Right lobe of liver (tissue), 4 donors: ENCODE data around the gene LRFN2.

ENCODE experiments used
- POLR2A ChIP-seq: fragments of 450-650 bp; IDR thresholded peaks from one replicate; pipeline ENCODE4 v1.6.1; 2017; ENCODE audit warnings: antibody characterized with exemption, mild to moderate bottlenecking
- TF ChIP-seq, protein P1 (sequence below), 4 donors: fragments of 200-600 bp in 3 of 4; fragments of 450-650 bp in 1 of 4; IDR thresholded peaks; one replicate each; pipeline versions ENCODE4 v1.5.1 to v1.8.0; 2016 to 2022; ENCODE audit warnings: antibody characterized with exemption in 4 of 4, mild to moderate bottlenecking in 2 of 4
- donor health status: DM: no; HTN: no; CAD: no.
- donor health status: DM: no; HTN: no; CAD: no.
- donor health status: DM: no; HTN: yes; CAD: no.

DNA sequence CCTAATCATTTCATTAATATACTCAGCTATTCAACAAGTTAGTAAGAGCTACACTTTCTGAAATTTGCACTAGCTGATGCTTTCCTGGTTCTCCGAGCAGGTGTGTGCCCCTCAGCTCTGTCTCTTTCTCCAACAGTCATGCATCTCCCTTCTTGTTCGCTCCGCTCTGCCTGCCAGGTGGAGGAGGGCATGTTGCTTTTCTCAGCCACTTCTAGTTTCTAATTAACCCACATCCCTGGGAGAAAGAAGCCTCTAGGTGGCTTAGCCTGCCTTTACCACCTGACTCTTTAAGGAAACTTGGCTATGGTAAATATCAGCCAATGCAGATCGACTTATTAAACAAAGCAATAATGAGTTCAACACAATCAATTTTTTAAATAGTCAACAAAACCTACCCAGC, 34.2 kb downstream of the LRFN2 start:
- TF ChIP-seq, protein P1, sequence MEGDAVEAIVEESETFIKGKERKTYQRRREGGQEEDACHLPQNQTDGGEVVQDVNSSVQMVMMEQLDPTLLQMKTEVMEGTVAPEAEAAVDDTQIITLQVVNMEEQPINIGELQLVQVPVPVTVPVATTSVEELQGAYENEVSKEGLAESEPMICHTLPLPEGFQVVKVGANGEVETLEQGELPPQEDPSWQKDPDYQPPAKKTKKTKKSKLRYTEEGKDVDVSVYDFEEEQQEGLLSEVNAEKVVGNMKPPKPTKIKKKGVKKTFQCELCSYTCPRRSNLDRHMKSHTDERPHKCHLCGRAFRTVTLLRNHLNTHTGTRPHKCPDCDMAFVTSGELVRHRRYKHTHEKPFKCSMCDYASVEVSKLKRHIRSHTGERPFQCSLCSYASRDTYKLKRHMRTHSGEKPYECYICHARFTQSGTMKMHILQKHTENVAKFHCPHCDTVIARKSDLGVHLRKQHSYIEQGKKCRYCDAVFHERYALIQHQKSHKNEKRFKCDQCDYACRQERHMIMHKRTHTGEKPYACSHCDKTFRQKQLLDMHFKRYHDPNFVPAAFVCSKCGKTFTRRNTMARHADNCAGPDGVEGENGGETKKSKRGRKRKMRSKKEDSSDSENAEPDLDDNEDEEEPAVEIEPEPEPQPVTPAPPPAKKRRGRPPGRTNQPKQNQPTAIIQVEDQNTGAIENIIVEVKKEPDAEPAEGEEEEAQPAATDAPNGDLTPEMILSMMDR (IDR thresholded peaks at IDR 0.05) = no peak
- TF ChIP-seq POLR2A = no peak
